HG03457 (cell line): ENCODE measurements around the gene ADORA2B.
"Not testable (repeated sequence)": the region's sequence is repeated elsewhere in the genome, so short reads cannot be mapped to it uniquely, and the experiment has no call there.

ENCODE experiments used
- ATAC-seq: cut with Tn5 transposase; IDR thresholded peaks from one replicate; pipeline ENCODE4 v1.9.1; 2021; ENCODE audit warnings: moderate number of reproducible peaks; ENCODE audit not compliant: unreplicated experiment

Gene ADORA2B

GRCh38 chr17:15979013-15979412, 34.1 kb downstream of the ADORA2B start:
- not testable (repeated sequence) for ATAC-seq

- ATAC-seq, result peak; percentile 77
Measured at GRCh38 chr17:15981208-15981607, 36.3 kb downstream of the ADORA2B start.

- ATAC-seq, result no peak
Measured at GRCh38 chr17:15981646-15982580, 37.0 kb downstream of the ADORA2B start.

- ATAC-seq, result no peak
Measured at GRCh38 chr17:15996322-15996721, 51.4 kb downstream of the ADORA2B start.

GRCh38 chr17:15998031-15998562, 53.2 kb downstream of the ADORA2B start:
- ATAC-seq, result no peak

- ATAC-seq, result peak; percentile 93
Measured at GRCh38 chr17:15999141-15999973, 54.4 kb downstream of the ADORA2B start, which contains the start of the genes TTC19 and ZSWIM7. TTC19 (plus strand) TSS chr17:15999824; CDS start chr17:15999849, 25 bp downstream. ZSWIM7 (minus strand) TSS chr17:15999704; CDS start chr17:15999594, 110 bp downstream.

GRCh38 chr17:15999974-16000827, 55.3 kb downstream of the ADORA2B start:
- ATAC-seq, result no peak

- no peak for ATAC-seq
Measured at GRCh38 chr17:16001226-16001897, 56.4 kb downstream of the ADORA2B start.

GRCh38 chr17:16002708-16003260, 57.9 kb downstream of the ADORA2B start:
- ATAC-seq, result no peak

- no peak for ATAC-seq
Measured at GRCh38 chr17:16003841-16004240, 58.9 kb downstream of the ADORA2B start.

- ATAC-seq, result no peak
Measured at GRCh38 chr17:16005636-16006035, 60.7 kb downstream of the ADORA2B start.

- no peak for ATAC-seq
Measured at GRCh38 chr17:16007439-16007838, 62.5 kb downstream of the ADORA2B start.

GRCh38 chr17:16013943-16014407, 69.0 kb downstream of the ADORA2B start:
- no peak for ATAC-seq

GRCh38 chr17:16019347-16019746, 74.4 kb downstream of the ADORA2B start:
- no peak for ATAC-seq

GRCh38 chr17:16023881-16024280, 79.0 kb downstream of the ADORA2B start:
- ATAC-seq, result no peak

GRCh38 chr17:16025202-16025601, 80.3 kb downstream of the ADORA2B start:
- no peak for ATAC-seq
